Kidney (tissue), 14 donors: ENCODE data around the gene TIGIT. TPM values are rescaled to one million over a fixed set of nuclear protein-coding genes. Genes with fewer than 3 reads are reported as not detected.

Source experiments
- DNase-seq, 5 donors: peaks; one replicate each; pipeline ENCODE4 v3.0.0-alpha.2; 2013 to 2020
- FAIRE-seq: peaks from 2 replicates; lab custom pipeline; 2012; peaks lifted over from hg19 to GRCh38; lab: Jason Lieb, UNC
- H3K27ac ChIP-seq, 2 donors: one replicate each; pipeline ENCODE4 v1.7.0; 2013; ENCODE audit warnings: low read depth in 2 of 2, low read length in 2 of 2, inconsistent platforms in 1 of 2
- H3K27me3 ChIP-seq: one replicate; pipeline ENCODE4 v1.7.1; 2013; ENCODE audit warnings: low read length, inconsistent platforms; ENCODE audit not compliant: control insufficient read depth, insufficient read depth
- H3K36me3 ChIP-seq, 3 donors: one replicate each; pipeline versions ENCODE4 v1.7.0 to v1.7.1; 2013; ENCODE audit warnings: low read length in 3 of 3, control low read depth in 1 of 3, inconsistent platforms in 1 of 3; ENCODE audit not compliant: insufficient read depth in 3 of 3, control insufficient read depth in 2 of 3
- H3K4me1 ChIP-seq, 3 donors: one replicate each; pipeline versions ENCODE4 v1.7.0 to v1.7.1; 2013; ENCODE audit warnings: low read length in 3 of 3, inconsistent platforms in 1 of 3, low read depth in 1 of 3; ENCODE audit not compliant: control insufficient read depth in 2 of 3, insufficient read depth in 2 of 3
- H3K4me3 ChIP-seq, 3 donors: one replicate each; pipeline versions ENCODE4 v1.7.0 to v1.8.1; 2013; ENCODE audit warnings: low read length in 3 of 3, control low read depth in 1 of 3, inconsistent platforms in 1 of 3
- H3K9ac ChIP-seq, 3 donors: one replicate each; pipeline versions ENCODE4 v1.7.0 to v1.7.1; 2013; ENCODE audit warnings: low read length in 3 of 3, control low read depth in 1 of 3, inconsistent platforms in 1 of 3
- H3K9me3 ChIP-seq, 3 donors: one replicate each; pipeline versions ENCODE4 v1.7.0 to v1.7.1; 2013; ENCODE audit warnings: low read length in 3 of 3, control low read depth in 1 of 3, inconsistent platforms in 1 of 3; ENCODE audit not compliant: control insufficient read depth in 2 of 3, insufficient read depth in 1 of 3
- CTCF ChIP-seq: IDR thresholded peaks from 3 replicates; pipeline ENCODE4 v1.5.1; 2012; ENCODE audit warnings: mild to moderate bottlenecking, moderate library complexity, borderline replicate concordance; ENCODE audit not compliant: insufficient read depth; ENCODE audit errors: extremely low read depth
- intact Hi-C: fragments of 100-400 bp; cut with DNase I; formaldehyde crosslinking; loops from one replicate; pipeline ENCODE4 v1.11.1; 2022
- polyA plus RNA-seq: library from polyadenylated mRNA; stranded (reverse); fragments of 350-450 nt; fragmentation: Illumina TruSeq; extraction: RNeasy Lipid Tissue Mini Kit (QIAGEN cat#74804); gene quantifications from one replicate; pipeline ENCODE4 v1.2.3, GENCODE V29; 2014; ENCODE audit warnings: low read depth, low replicate concordance; ENCODE audit not compliant: insufficient read depth
- total RNA-seq: library from RNA; stranded (reverse); fragmentation: NEBNext Ultra II Directional; extraction: Animal tissue kit (Norgen Biotek cat#: 25700); gene quantifications from one replicate; pipeline ENCODE4 v1.2.1, GENCODE V29; 2021
- donor health status: control.
- donor health status: control.
- donor health status: control.
- donor health status: control.
- donor health status: control.
- donor health status: DM: yes; HTN: yes; CAD: no.
- donor health status: Normal renal cell carcinoma (clear cell type).

Gene TIGIT
- total and polyA plus RNA-seq, 2 donors from 2014 or later = 2.7 TPM; not detected in 1

GRCh38 chr3:114328345-114328744, 34.5 kb downstream of the TIGIT start:
- peaks cover 0 to 4% (median 0%) of the 10 kb centered on the region in 3 donors for H3K4me1 ChIP-seq
- intact Hi-C loops = no loop called here
- FAIRE-seq = no peak

GRCh38 chr3:114329823-114330222, 36.0 kb downstream of the TIGIT start:
- DNase-seq = no peak
- H3K4me3 ChIP-seq = no peak overlapping the region
- peaks cover 0 to 4% (median 0%) of the 10 kb centered on the region in 3 donors for H3K4me1 ChIP-seq
- no peaks in the 10 kb centered on the region for H3K9me3 ChIP-seq
- no peak for TF ChIP-seq CTCF
- no peaks in the 10 kb centered on the region for H3K36me3 ChIP-seq
- no peak for FAIRE-seq
- no peaks in the 10 kb centered on the region for H3K27me3 ChIP-seq
- no peak overlapping the region for H3K9ac ChIP-seq
- no peak overlapping the region for H3K27ac ChIP-seq
- intact Hi-C loops = no loop called here

More at GRCh38 chr3:114328345-114328744, 34.5 kb downstream of the TIGIT start:
- no peak overlapping the region for H3K27ac ChIP-seq
- H3K4me3 ChIP-seq = no peak overlapping the region
- no peak for DNase-seq
- no peak overlapping the region for H3K9ac ChIP-seq
- H3K9me3 ChIP-seq = no peaks in the 10 kb centered on the region
- no peaks in the 10 kb centered on the region for H3K36me3 ChIP-seq
- no peaks in the 10 kb centered on the region for H3K27me3 ChIP-seq
- no peak for TF ChIP-seq CTCF

- Histone ChIP-seq H3K4me3 (no peak overlapping the region), H3K4me1 (peaks cover 0 to 4% (median 0%) of the 10 kb centered on the region in 3 donors), H3K36me3 (peaks cover 0 to 7% (median 0%) of the 10 kb centered on the region in 3 donors), H3K9ac (no peak overlapping the region), H3K9me3 (no peaks in the 10 kb centered on the region), H3K27ac (no peak overlapping the region), H3K27me3 (no peaks in the 10 kb centered on the region)
- TF ChIP-seq CTCF = no peak
- DNase-seq = no peak
- no peak for FAIRE-seq
- intact Hi-C loops = no loop called here
Observed at GRCh38 chr3:114331007-114331406, 37.2 kb downstream of the TIGIT start.

GRCh38 chr3:114331710-114332109, 37.9 kb downstream of the TIGIT start:
- Histone ChIP-seq H3K4me3 (no peak overlapping the region), H3K9ac (no peak overlapping the region), H3K27ac (no peak overlapping the region), H3K27me3 (no peaks in the 10 kb centered on the region), H3K4me1 (peaks cover 0 to 4% (median 0%) of the 10 kb centered on the region in 3 donors), H3K9me3 (no peaks in the 10 kb centered on the region), H3K36me3 (peaks cover 0 to 8% (median 0%) of the 10 kb centered on the region in 3 donors)
- TF ChIP-seq CTCF = no peak
- intact Hi-C loops = no loop called here
- DNase-seq = no peak
- FAIRE-seq = no peak
